ENCODE results near the gene CDK13.
"Not testable (repeated sequence)": the region's sequence is repeated elsewhere in the genome, so short reads cannot be mapped to it uniquely, and the experiment has no call there.

CDK13 gene

DNA sequence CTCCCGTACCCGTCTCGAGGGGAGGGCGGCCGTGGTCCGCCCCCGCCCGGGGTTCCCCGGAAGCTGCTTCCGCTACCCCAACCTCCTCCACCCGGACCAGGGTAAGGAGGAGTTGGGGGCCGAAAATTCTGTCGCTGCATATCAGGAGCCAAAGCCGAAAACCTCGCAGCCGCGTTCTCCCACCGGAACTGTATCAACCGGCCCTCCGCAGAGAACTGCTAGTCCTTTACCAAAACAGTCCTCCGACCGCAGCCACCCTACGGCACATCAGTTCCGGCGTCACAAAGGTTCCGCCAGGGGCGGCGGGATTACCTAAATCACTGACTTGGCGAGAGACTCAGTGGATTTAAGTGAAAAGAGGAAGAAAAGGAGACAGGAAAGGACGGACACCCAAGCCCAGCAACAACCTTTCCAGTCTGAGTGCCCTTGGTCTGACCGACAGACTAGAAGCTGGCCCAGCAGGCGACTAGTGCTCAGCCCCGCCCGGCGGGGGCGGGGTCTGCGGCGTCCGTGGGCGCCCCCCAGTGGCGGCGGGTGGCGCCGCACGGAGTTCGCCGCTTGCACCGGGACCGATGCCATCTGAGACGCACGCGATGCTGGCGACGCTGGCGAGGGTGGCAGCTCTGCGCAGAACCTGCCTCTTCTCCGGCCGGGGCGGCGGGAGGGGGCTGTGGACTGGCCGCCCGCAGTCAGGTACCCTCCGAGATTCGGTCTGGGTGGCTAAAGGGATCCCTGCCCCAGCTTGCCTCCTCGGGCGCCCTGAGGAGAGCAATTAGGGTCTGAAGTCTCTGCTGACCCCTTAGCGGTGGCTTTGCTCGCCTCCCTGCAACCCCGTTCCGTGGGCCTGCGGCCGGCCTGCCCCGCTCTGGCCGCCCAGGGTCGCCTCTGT is 184.6 kb downstream of the CDK13 start, which contains the start of the genes MPLKIP and SUGCT:
Gene MPLKIP (minus strand): TSS at position 195 of the 889 bp plus-strand sequence. CDS start 55 bp downstream, at position 140.
Gene SUGCT (plus strand): TSS at position 578 of the 889 bp plus-strand sequence.
- Mint-ChIP-seq H3K27ac (peak within 1 kb of the TSS; percentile 93), H3K9me3 (no peaks in the 10 kb centered on the region), H3K4me3 (peak within 1 kb of the TSS; percentile 80), H3K4me1 (peaks cover 15% of the 10 kb centered on the region), H3K36me3 (peaks cover 17% of the 10 kb centered on the region)
- DNase-seq (ENCODE audit: low spot score in 2 of 2) (peak; percentile 87 to 96), ATAC-seq (peak; percentile 94)

DNA sequence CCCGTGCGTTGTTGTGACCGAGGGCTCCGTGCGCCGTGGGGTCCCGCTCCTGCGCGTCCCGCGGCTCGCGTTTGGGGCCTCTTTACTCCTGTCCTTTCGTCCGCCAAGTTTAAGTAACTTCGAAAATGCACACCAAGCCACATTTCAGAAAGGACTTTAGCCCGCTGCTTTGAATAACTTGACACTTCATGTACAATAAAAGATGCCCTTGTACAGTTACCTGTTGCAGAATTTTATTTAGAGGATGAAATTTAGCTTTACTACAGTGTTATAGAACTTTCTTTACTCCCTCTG is 185.2 kb downstream of the CDK13 start:
- Mint-ChIP-seq H3K9me3 (no peaks in the 10 kb centered on the region), H3K4me3 (peak overlapping the region; percentile 80), H3K27ac (peak overlapping the region; percentile 78), H3K4me1 (peaks cover 15% of the 10 kb centered on the region), H3K36me3 (peaks cover 15% of the 10 kb centered on the region)
- DNase-seq (ENCODE audit: low spot score in 2 of 2) (no peak), ATAC-seq (no peak)

DNA sequence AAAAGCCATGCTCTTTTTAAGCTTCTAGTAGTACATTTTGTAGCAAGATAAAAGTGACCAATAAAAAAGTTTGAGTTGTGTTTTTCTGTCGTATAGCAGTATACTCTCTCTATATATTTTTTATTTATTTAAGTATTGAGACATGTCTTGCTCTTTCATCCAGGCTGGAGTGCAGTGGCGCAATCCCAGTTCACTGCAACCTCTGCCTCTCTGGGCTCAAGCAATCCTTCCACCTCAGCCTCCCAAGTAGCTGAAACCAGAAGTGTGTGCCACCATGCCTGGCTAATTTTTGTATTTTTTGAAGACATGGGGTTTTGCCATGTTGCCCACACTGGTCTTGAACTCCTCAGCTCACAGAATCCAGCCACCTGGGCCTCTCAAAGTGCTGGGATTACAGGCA is 187.5 kb downstream of the CDK13 start:
- Mint-ChIP-seq H3K4me3 (no peak overlapping the region), H3K27ac (no peak overlapping the region), H3K9me3 (no peaks in the 10 kb centered on the region), H3K36me3 (peaks cover 10% of the 10 kb centered on the region), H3K4me1 (peaks cover 6% of the 10 kb centered on the region)
- DNase-seq (ENCODE audit: low spot score in 2 of 2) (no peak), ATAC-seq (no peak)

DNA sequence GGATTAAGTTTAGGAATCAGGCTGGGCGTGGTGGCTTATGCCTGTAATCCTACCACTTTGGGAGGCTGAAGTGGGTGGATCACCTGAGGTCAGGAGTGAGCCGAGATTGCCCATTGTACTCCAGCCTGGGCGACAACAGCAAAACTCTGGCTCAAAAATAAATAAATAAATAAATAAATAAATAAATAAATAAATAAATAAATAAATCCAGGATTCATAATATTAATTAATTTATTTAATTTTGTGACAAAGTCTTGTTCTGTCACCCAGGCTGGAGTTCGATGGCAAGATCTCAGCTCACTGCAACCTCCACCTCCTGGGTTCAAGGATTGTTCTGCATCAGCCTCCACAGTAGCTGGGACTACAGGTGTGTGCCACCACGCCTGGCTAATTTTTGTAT is 188.9 kb downstream of the CDK13 start:
- DNase-seq (ENCODE audit: low spot score in 2 of 2) (no peak), ATAC-seq (no peak)
- Mint-ChIP-seq H3K4me3 (no peak overlapping the region), H3K36me3 (peaks cover 10% of the 10 kb centered on the region), H3K4me1 (no peaks in the 10 kb centered on the region), H3K27ac (no peak overlapping the region), H3K9me3 (no peaks in the 10 kb centered on the region)

DNA sequence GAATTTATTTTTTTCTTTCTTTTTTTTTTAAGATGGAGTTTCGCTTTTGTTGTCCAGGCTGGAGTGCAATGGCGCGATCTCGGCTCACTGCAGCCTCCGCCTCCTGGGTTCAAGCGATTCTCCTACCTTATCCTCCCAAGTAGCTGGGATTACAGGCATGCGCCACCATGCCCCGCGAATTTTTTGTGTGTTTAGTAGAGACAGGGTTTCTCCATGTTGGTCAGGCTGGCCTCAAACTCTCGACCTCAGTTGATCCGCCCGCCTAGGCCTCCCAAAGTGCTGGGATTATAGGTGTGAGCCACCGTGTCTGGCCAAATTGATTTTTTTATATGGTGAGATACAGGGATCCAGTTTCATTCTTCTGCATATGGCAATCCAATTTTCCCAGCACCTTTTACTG is 189.8 kb downstream of the CDK13 start:
- H3K27ac Mint-ChIP-seq; DNase-seq (ENCODE audit: low spot score in 2 of 2); H3K4me3 Mint-ChIP-seq; H3K4me1 Mint-ChIP-seq; H3K9me3 Mint-ChIP-seq; ATAC-seq; H3K36me3 Mint-ChIP-seq: not testable (repeated sequence)

DNA sequence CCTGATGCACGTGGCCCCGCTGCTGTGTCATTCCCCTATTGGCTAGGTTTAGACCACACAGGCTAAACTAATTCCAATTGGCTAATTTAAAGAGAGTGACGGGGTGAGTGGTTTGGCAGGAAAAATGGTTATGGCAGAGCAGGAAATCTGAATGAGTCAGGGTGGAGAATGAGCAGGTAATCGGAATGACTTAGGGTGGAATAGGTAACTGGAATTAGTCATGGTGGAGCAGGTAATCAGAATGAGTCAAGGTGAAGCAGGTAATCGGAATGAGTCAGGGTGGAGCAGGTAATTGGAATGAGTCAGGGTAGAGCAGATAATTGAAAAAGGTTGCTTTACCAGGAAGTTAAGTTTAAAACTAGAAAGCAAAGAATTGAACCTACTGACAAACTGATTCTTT is 191.9 kb downstream of the CDK13 start:
- not testable (repeated sequence) for ATAC-seq; H3K9me3 Mint-ChIP-seq; H3K4me3 Mint-ChIP-seq; DNase-seq (ENCODE audit: low spot score in 2 of 2); H3K27ac Mint-ChIP-seq; H3K36me3 Mint-ChIP-seq; H3K4me1 Mint-ChIP-seq

DNA sequence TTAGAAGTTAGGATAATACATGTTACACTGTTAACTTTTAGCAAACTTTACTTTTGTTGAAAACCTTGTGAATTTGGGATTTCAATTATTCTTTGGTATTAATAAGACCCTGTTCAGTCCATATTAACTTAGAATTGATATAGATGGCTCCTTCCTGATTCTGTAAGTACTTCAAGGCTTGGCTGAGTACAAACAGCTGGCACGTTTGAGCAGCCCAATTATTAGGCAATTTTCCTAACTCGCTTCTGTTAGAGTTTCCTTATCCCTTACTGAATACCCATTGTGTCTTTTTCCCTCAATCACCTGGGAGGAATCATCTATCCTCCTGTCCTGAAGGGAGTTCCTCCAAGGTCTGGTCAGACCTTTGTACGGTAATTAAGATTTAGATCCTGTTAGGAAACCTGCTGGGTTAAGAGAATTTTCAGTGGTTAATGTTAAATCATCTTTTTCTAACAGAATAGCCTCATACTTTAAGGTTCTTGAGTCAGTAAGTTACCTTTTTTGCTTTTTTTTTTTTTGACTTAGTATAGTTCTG is 195.6 kb downstream of the CDK13 start:
- not testable (repeated sequence) for H3K27ac Mint-ChIP-seq; H3K4me3 Mint-ChIP-seq; DNase-seq (ENCODE audit: low spot score in 2 of 2); H3K4me1 Mint-ChIP-seq; H3K36me3 Mint-ChIP-seq; H3K9me3 Mint-ChIP-seq; ATAC-seq

DNA sequence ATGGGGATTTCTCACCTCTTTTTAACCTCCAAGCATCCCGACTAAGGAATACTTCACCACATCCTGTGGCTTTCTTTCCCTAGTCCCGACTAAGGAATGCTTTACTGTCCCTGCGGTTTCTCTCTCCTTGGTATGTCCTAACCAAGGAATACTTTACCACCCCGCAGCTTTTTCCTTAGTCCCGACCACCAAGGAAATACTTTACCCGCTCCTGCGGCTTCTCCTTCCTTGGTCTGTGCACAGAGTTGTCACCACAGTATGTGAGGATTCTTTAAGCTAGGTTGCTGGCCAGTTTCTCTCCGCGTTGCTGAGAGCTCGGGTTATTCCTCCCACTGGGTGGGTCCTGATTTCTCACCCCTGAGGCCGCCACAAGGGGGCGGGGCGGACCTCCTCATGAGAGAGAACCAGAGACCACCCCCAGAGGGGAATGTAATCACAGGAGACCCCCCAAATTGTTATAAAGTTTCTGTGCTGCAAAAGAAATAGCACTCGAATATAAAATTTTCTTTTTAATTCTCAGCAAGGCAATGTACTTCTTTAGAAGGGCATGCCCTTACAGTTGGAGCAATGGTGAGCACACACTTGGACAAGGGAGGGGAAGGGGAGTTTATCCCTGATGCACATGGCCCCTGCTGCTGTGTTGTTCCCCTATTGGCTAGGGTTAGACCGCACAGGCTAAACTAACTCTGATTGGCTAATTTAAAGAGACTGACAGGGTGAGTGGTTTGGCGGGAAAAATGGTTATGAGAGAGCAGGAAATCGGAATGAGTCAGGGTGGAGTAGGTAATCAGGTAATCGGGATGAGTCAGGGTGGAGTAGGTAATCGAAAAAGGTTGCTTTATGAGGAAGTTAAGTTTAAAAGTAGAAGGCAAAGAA is 197.6 kb downstream of the CDK13 start:
- ATAC-seq (no peak), DNase-seq (ENCODE audit: low spot score in 2 of 2) (no peak)
- Mint-ChIP-seq H3K4me1 (no peaks in the 10 kb centered on the region), H3K4me3 (no peak overlapping the region), H3K36me3 (no peaks in the 10 kb centered on the region), H3K9me3 (no peaks in the 10 kb centered on the region), H3K27ac (no peak overlapping the region)

DNA sequence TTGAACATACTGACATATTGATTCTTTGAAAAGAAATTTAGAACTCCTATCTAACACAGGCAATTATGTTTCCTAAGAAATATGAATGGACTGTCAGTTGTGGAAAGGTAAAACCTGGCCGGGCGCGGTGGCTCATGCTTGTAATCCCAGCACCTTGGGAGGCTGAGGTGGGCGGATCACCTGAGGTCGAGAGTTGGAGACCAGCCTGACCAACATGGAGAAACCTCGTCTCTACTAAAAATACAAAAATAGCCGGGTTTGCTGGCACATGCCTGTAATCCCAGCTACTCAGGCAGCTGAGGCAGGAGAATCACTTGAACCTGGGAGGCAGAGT is 198.2 kb downstream of the CDK13 start:
- not testable (repeated sequence) for DNase-seq (ENCODE audit: low spot score in 2 of 2); H3K4me3 Mint-ChIP-seq; H3K27ac Mint-ChIP-seq; H3K4me1 Mint-ChIP-seq; ATAC-seq; H3K36me3 Mint-ChIP-seq; H3K9me3 Mint-ChIP-seq

DNA sequence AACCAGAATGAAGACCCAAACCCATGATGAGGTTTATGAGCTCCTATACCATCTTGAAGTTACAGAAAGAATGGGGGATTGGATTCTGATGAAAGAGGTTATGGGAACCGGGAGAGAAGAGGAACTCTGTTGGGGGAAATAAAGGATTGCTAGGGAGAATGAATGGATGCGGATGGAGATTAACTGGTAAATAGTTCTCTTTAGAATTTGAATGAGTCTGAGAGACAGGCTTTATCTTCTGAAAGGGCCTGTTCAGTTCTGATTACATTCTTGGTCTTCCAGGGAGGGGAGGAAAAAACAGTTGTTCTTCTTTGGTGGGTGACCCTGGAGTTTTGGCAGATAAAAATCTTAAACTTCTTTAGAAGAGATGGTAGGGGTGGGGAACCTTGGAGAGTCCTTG is 198.6 kb downstream of the CDK13 start:
- H3K9me3 Mint-ChIP-seq, result no peaks in the 10 kb centered on the region
- ATAC-seq (no peak), DNase-seq (ENCODE audit: low spot score in 2 of 2) (no peak)
- H3K36me3 Mint-ChIP-seq, result no peaks in the 10 kb centered on the region
- H3K4me3 Mint-ChIP-seq, result no peak overlapping the region
- H3K4me1 Mint-ChIP-seq, result no peaks in the 10 kb centered on the region
- H3K27ac Mint-ChIP-seq, result no peak overlapping the region

Measured in stimulated activated effector memory CD8-positive, alpha-beta T cell treated with anti-CD3 and anti-CD28 coated beads, Interleukin-12 subunit alpha, Interleukin-12 subunit beta, amount 100 ng/mL, for 72 hours (primary cell).